Measurements from ENCODE around the gene ROPN1. TPM values are rescaled to one million over a fixed set of nuclear protein-coding genes. Genes with fewer than 3 reads are reported as not detected.
A peak's percentile ranks its signal among the peaks of the same experiment; 100 is the strongest.
"Not testable (repeated sequence)": the region's sequence is repeated elsewhere in the genome, so short reads cannot be mapped to it uniquely, and the experiment has no call there.

The ROPN1 gene
- not detected for total RNA-seq

GRCh38 chr3:123991730-123992588 is at the start of gene ROPN1:
Gene ROPN1 (minus strand): TSS chr3:123992124. CDS start chr3:123980481, 11,643 bp downstream.
- not testable (repeated sequence) for DNase-seq

- DNase-seq: no peak
Measured at GRCh38 chr3:124041553-124041952, 49.6 kb upstream of the ROPN1 start.

- DNase-seq: no peak
Measured at GRCh38 chr3:124037326-124037725, 45.4 kb upstream of the ROPN1 start.

GRCh38 chr3:124036214-124036613 is 44.3 kb upstream of the ROPN1 start:
- not testable (repeated sequence) for DNase-seq

- DNase-seq: no peak
Measured at GRCh38 chr3:124035463-124036121, 43.7 kb upstream of the ROPN1 start.

- DNase-seq: no peak
Measured at GRCh38 chr3:124034844-124035152, 42.9 kb upstream of the ROPN1 start.

GRCh38 chr3:124034016-124034843 is 42.3 kb upstream of the ROPN1 start:
- peak; percentile 56 for DNase-seq

GRCh38 chr3:124033360-124034015 is 41.6 kb upstream of the ROPN1 start, which contains the start of gene KALRN:
Gene KALRN (plus strand): TSS chr3:124033369.
- DNase-seq: no peak

- peak; percentile 96 for DNase-seq
Measured at GRCh38 chr3:124032881-124033359, 41.0 kb upstream of the ROPN1 start.

GRCh38 chr3:124032311-124032880 is 40.5 kb upstream of the ROPN1 start:
- DNase-seq: peak; percentile 84

- DNase-seq: peak; percentile 25
Measured at GRCh38 chr3:124026516-124026915, 34.6 kb upstream of the ROPN1 start.

- DNase-seq: not testable (repeated sequence)
Measured at GRCh38 chr3:124023531-124023930, 31.6 kb upstream of the ROPN1 start.

GRCh38 chr3:124019291-124019690 is 27.4 kb upstream of the ROPN1 start:
- no peak for DNase-seq

GRCh38 chr3:124017502-124017901 is 25.6 kb upstream of the ROPN1 start:
- not testable (repeated sequence) for DNase-seq

- DNase-seq: peak; percentile 69
Measured at GRCh38 chr3:124016483-124016882, 24.6 kb upstream of the ROPN1 start.

- DNase-seq: no peak
Measured at GRCh38 chr3:124014366-124014942, 22.5 kb upstream of the ROPN1 start.

- not testable (repeated sequence) for DNase-seq
Measured at GRCh38 chr3:124008321-124008720, 16.4 kb upstream of the ROPN1 start.

GRCh38 chr3:124007186-124007585 is 15.3 kb upstream of the ROPN1 start:
- no peak for DNase-seq

- not testable (repeated sequence) for DNase-seq
Measured at GRCh38 chr3:124002405-124003079, 10.6 kb upstream of the ROPN1 start.

GRCh38 chr3:124001366-124001765 is 9.4 kb upstream of the ROPN1 start:
- not testable (repeated sequence) for DNase-seq

GRCh38 chr3:123997543-123997942 is 5.6 kb upstream of the ROPN1 start:
- no peak for DNase-seq
